Measurements from ENCODE around the gene PRODH.
"Not testable (repeated sequence)": the region's sequence is repeated elsewhere in the genome, so short reads cannot be mapped to it uniquely, and the experiment has no call there.

Gene PRODH

GRCh38 chr22:18935889-18936529 is at the start of gene PRODH:
PRODH (minus strand) TSS chr22:18936293; CDS start chr22:18936287, 6 bp downstream.
- no peak for DNase-seq (ENCODE audit: low read depth)

DNA sequence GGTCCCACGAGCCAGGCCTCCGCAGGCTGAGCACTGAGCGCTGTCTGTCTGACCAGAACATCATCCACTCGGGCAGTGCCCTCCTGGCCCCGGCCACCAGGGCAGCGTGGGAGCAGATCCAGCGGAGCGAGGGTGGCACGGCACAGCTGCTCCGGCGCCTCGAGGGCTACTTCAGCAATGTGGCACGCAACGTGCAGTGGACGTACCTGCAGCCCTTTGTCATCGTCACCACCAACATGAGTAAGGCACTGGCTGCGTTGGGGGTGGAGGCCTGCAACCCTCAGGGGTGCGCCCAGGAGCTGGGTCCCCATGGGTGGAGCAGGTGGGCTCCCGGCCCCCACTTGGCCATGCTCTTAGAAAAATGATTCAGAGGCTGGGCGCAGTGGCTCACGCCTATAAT is 49.7 kb upstream of the PRODH start:
- DNase-seq (ENCODE audit: low read depth), result no peak

DNA sequence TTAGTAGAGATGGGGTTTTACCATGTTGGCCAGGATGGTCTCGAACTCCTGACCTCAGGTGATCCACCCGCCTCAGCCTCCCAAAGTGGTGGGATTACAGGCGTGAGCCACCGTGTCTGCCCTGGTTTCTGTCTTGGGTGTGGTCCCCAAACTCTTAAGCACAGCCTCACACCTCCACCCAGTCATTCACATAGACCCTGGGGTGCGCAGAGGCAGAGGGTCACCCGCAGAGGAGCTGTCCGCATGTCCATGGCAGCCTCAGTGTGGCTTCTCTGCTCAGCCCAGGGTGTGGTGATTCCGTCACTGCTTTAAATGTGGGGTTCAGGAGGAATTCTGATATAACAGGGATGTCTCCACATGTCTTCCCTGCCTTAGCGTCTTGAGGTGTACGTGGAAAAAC is 48.5 kb upstream of the PRODH start:
- DNase-seq (ENCODE audit: low read depth), result no peak

DNA sequence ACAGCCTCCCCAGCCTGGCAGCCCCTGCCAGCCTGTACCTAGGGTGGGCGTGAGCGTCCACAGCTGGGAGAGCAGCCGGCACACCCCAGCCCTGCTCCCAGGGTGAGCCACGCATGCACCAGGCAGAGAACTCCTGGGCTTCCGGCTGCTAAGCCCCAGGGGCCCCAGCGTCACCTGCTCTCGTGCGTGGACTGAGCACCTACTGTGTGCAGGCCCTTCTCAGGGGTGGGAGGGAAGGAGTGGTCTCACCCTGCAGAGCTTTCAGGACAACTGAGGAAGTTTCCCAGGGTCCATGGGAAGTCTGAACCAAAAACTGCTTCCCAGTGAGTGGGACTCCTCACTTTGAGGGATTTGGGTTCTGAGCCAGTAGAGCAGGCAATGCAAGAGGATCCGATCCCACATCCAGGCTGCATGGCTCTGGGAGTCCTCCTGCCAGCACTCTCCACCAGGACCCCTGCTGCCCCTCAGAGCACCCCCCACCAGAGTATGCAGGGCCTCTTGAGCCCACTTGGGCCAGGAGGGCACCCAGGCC is 47.1 kb upstream of the PRODH start:
- no peak for DNase-seq (ENCODE audit: low read depth)

DNA sequence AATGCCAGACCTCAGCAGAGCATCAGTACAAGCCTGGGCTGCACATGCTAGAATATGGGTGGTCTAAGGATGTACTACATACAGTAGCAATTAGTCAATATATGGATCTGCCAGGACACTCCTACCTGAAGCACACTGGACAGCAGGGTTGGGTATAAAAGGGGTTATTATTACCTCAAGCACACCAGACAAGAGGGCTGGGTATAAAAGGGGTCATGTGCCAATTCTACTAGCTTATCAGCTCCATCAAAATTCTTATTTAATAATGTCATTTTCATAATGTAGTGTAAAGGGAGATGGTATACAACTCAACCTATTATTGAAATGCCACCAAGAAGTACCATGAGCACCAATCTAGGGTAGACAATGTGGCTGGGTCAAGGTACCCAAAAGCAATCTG is 44.7 kb upstream of the PRODH start:
- DNase-seq (ENCODE audit: low read depth), result no peak

DNA sequence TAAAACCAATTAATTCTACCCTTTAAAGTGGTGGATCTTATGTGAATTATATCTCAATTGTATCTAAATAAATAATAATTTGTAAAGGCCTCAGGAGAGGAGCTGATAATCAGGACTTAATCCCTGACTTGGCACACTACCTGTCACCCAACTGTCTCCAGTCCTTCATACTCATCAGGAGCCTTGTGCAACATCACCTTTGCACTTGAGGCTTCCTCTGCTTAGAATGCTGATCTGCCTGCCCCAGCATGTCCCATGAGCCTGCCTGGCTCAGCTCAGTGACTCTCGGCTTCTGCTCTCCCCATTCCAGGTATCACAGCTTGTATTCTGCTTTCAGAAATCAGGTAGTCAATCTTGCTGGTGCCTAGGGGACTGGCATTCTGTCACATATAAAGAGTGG is 43.9 kb upstream of the PRODH start:
- no peak for DNase-seq (ENCODE audit: low read depth)

GRCh38 chr22:18978506-18978905 is 42.4 kb upstream of the PRODH start:
- no peak for DNase-seq (ENCODE audit: low read depth)

GRCh38 chr22:18977824-18978425 is 41.8 kb upstream of the PRODH start:
- DNase-seq (ENCODE audit: low read depth), result no peak

DNA sequence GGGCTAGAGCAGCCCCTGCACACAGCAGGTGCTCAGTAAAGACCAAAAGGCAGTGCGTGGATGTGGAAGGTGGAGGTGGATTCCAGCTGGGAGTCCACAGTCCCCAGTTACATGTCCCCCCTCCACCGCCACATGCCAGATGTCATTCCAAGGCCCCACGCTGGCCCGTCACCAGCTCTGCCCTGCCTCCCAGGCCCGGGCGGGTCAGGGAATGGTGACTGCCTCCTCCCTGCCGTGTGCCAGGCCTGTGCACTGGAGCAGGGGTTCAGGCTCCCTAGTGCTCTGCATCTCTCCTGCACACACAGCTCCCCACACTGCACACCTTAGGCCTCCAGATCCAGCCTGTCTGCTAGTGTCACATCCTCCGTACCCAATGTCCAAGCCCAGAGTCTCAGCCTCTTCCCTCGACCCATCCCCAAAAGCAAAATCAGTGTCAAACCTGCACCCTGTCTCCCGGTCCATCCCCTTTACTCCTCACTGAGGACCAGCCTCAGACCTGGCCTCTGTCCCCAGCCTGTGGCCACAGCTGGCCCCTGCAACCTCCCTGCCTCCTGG is 40.2 kb upstream of the PRODH start:
- no peak for DNase-seq (ENCODE audit: low read depth)

- DNase-seq (ENCODE audit: low read depth), result no peak
Measured at GRCh38 chr22:18975434-18976196, 39.5 kb upstream of the PRODH start.

DNA sequence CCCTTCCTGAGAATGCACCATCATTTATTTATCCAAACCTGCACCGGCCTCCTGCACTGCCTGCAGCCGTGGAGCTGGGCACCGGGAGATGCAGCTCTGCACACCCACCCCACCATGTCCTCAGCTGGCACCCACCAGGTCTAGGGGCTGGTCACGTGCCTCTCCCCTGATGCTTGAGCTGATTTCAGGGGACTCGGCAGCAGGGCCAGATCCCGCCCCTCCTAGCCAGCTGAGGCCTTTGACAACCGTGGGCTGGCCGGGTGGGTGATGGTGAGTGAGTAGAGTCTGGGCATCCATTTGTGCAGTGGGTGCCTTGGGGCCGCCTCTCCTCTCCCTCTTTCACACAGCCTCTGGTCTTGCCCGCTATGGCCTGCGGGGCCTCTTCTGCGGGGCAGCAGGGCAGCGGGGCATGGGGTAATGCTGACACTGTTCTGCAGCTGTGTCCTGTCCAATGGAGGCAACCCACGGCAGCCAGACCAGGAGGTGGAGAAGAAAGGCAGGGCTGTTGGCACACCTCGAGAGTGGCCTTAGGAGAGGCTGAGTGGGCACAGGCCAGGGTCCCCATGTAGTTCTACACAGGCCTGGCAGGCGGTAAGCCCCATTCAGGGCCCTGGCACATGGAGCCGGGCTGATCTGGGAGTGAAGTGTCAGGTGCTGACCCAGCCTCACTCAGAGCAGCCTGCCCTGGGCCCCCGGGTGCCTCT is 38.5 kb upstream of the PRODH start:
- no peak for DNase-seq (ENCODE audit: low read depth)

DNA sequence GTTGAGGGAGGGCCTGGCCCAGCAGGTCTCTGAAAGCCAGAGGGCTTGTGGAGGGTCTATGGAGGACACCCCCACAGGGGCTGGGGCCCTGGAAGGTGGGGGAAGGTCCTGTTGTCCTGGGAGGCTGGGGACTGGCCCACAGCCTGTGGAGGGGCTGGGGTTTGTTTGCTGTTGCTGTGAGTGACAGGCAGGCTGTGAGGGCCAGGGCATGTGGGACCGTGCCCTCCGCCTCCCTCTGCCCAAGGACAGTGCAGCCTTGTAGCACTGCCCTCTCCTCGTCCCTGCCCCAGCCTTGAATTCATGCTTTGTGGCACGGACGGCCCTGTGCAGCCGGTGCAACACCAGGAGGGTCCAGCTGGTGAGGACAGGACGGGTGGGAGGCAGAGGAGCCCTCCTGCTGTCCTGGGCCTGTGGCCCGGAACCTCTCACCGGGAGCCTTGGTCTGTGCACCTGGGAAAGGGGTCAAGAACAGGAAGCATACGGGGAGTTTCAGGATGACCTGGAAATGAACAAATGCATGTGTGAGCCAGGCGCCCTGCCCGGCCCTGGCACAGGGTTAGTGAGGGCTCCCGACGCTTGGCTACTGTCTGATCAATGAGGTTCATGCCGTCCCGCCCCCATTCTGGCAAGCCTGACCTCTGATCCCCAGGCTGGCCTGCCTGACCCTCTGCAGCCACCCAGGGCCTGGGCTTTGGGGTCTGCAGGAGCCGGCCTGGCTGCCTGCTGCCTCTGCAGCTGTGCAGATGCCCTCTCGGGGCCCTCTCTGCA is 37.4 kb upstream of the PRODH start:
- no peak for DNase-seq (ENCODE audit: low read depth)

GRCh38 chr22:18972591-18972990 is 36.5 kb upstream of the PRODH start:
- not testable (repeated sequence) for DNase-seq (ENCODE audit: low read depth)

DNA sequence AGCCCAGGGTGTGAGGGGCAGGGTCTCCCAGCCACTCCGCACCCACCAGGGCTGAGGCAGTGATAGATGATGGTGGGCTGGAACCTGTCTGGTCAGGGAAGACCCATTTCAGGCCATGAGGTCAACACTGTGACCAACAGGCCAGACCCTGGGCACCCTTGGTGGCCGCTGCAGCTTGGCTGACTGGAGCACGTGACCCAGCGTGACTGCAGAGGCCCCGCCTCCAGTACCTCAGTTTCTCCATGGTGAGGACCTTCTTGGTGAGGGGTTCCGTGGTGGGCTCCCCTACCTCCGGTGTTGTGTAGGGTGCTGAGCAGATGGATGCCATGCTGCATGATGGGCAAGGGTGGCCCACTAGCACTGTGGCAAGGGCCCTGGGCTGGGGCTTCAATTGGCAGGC is 35.9 kb upstream of the PRODH start:
- not testable (repeated sequence) for DNase-seq (ENCODE audit: low read depth)

- DNase-seq (ENCODE audit: low read depth), result no peak
Measured at GRCh38 chr22:18971321-18971751, 35.2 kb upstream of the PRODH start.

- no peak for DNase-seq (ENCODE audit: low read depth)
Measured at GRCh38 chr22:18970948-18971315, 34.8 kb upstream of the PRODH start.

DNA sequence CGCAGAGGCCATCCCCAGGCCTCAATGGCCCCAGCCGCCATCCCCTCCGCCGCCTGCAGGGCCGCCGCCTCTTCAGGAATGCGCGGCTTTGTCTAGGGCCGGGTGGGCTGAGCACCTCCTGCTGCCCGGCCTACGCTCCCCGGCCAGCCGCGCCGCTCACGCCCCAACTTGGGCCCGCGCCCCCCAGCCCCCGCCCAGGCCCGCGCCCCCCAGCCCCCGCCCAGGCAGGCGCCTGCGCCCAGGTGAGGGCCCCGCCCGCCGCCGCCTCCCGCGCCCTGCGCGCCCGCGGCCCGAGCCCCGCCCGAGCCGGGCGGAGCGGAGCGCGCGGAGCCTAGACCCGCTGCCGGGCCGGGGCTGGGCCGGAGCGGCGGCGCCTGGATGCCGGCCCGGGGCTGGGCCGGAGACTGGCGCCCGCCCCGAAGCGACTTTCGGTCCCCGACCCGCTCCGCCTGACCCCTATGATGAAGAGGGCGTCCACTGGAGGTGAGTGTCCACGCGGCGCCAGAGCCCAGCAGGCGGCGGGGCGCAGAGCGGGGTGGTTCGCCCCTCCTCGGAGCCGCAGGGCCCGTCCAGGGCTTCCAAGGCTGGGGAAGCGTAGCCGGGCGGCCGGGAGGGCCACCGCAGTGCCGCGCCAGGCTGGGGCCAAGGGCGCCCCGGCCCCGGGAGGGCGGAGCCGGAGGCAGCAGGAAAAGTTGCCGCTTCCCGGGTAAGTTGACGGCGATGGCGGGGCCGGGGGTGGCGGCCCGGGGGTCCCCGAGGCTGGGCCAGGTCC is 34.3 kb upstream of the PRODH start:
- DNase-seq (ENCODE audit: low read depth), result no peak

GRCh38 chr22:18969158-18969942 is 33.3 kb upstream of the PRODH start:
- not testable (repeated sequence) for DNase-seq (ENCODE audit: low read depth)

DNA sequence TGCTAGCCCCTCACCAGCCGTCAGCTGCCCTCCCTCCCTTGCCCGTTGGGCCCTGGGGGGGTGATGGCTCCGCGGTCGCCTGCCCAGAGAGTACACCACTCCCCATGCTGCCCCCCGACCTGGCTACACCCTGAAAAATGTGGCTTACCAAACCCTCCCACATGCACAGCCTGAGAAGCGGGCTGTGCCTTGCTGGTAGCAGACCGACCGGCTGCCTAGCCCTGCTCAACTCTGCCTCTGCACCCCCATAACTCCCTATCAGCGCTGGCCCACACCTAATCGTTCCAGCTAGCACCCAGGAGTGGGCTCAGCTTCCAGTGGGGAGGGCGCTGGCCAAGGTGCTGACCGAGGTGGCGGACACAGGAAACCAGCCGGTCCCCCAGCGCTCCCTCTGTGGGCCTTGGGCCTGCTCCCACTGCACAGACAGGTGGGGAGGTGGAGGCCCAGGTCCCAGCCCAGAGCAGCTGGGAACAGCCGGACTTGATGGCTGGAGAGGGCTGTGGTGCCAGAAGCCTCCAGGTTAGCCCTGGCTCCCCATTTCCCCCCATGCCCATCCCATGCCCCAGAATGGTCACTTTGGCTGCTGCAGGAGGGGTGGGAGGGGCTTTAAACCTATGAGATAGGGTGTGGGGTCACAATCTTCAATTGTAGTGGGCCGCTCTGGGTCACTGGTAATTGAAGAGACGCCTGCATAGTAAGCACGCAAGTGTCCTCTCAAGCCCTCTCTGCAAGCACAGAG is 32.1 kb upstream of the PRODH start:
- no peak for DNase-seq (ENCODE audit: low read depth)
